Measurements from ENCODE around the gene ABR. TPM values are rescaled to one million over a fixed set of nuclear protein-coding genes. Genes with fewer than 3 reads are reported as not detected.

Gene ABR
- total RNA-seq, 1 experiment from 2014 or later, result 172 TPM

DNA sequence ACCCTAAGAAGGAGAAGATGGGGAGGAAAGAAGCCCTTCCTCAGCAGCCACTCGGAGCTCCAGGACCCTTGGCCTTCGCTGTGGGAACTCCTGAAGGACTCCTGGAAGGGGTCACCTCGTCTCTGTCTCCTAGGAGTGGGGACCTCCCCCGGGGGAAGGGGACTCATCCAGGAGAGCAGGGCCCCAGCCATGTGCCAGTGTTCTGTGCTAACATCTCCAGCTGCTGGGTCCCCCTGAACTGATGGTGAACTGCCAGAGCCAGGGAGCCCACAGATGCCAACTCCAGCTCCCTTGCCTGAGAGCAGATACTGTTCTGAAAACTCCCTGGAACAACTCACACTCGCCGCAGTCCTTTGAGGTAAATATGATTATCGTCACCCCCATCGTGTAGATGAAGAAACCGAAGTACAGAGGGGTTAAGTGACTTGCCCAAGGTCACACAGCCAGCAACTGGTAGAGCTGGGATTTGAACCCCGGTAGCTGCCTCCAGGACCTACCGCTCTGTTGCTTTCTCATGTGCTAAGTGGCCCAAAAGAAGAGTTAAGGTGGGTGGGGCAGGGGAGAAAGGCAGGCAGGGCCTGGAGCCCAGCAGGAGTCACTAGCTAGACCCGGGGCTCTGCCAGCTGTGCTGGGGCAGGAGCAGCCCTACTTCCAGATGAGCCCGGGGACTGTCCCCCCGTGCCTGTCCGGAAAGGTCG, 172.3 kb downstream of the ABR start:
- Histone ChIP-seq H3K27ac (ENCODE audit: low read length) (no peak overlapping the region), H3K9me3 (ENCODE audit: control insufficient read depth, insufficient read depth, low read depth, low read length) (no peaks in the 10 kb centered on the region), H3K27me3 (ENCODE audit: control insufficient read depth, insufficient read depth, low read length) (no peaks in the 10 kb centered on the region), H3K4me3 (ENCODE audit: low read depth in 2 of 2, low read length in 2 of 2) (no peak overlapping the region), H3K4me1 (ENCODE audit: control insufficient read depth, insufficient read depth, low read length) (peaks cover 28% of the 10 kb centered on the region), H3K36me3 (ENCODE audit: control insufficient read depth, insufficient read depth, low read length) (no peaks in the 10 kb centered on the region)
- in situ Hi-C loops (cut with HindIII; ENCODE audit: low pct_unique_long_range_greater_than_20kb, low sequenced_read_pairs) (no loop called here), intact Hi-C loops (cut with micrococcal nuclease; ENCODE audit: unreplicated experiment) (no loop called here)
- DNase-seq (ENCODE audit: low read depth, low spot score), result no peak
- BruUV-seq (replicated peaks), result no TSS peak
- TF ChIP-seq, protein P1, sequence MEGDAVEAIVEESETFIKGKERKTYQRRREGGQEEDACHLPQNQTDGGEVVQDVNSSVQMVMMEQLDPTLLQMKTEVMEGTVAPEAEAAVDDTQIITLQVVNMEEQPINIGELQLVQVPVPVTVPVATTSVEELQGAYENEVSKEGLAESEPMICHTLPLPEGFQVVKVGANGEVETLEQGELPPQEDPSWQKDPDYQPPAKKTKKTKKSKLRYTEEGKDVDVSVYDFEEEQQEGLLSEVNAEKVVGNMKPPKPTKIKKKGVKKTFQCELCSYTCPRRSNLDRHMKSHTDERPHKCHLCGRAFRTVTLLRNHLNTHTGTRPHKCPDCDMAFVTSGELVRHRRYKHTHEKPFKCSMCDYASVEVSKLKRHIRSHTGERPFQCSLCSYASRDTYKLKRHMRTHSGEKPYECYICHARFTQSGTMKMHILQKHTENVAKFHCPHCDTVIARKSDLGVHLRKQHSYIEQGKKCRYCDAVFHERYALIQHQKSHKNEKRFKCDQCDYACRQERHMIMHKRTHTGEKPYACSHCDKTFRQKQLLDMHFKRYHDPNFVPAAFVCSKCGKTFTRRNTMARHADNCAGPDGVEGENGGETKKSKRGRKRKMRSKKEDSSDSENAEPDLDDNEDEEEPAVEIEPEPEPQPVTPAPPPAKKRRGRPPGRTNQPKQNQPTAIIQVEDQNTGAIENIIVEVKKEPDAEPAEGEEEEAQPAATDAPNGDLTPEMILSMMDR (IDR thresholded peaks at IDR 0.05), result no peak
- TF ChIP-seq POLR2AphosphoS5 (IDR thresholded peaks at IDR 0.05; ENCODE audit: low read depth, low read length) (no peak), TCF7L2 (IDR thresholded peaks at IDR 0.05; ENCODE audit: low read depth, low read length) (no peak), SIN3A (IDR thresholded peaks at IDR 0.05; ENCODE audit: borderline replicate concordance, insufficient read depth, low read depth, low read length) (no peak)
- TF ChIP-seq, protein P2, sequence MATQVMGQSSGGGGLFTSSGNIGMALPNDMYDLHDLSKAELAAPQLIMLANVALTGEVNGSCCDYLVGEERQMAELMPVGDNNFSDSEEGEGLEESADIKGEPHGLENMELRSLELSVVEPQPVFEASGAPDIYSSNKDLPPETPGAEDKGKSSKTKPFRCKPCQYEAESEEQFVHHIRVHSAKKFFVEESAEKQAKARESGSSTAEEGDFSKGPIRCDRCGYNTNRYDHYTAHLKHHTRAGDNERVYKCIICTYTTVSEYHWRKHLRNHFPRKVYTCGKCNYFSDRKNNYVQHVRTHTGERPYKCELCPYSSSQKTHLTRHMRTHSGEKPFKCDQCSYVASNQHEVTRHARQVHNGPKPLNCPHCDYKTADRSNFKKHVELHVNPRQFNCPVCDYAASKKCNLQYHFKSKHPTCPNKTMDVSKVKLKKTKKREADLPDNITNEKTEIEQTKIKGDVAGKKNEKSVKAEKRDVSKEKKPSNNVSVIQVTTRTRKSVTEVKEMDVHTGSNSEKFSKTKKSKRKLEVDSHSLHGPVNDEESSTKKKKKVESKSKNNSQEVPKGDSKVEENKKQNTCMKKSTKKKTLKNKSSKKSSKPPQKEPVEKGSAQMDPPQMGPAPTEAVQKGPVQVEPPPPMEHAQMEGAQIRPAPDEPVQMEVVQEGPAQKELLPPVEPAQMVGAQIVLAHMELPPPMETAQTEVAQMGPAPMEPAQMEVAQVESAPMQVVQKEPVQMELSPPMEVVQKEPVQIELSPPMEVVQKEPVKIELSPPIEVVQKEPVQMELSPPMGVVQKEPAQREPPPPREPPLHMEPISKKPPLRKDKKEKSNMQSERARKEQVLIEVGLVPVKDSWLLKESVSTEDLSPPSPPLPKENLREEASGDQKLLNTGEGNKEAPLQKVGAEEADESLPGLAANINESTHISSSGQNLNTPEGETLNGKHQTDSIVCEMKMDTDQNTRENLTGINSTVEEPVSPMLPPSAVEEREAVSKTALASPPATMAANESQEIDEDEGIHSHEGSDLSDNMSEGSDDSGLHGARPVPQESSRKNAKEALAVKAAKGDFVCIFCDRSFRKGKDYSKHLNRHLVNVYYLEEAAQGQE (IDR thresholded peaks at IDR 0.05; ENCODE audit: insufficient read depth in 1 of 2, low read depth in 2 of 2, low read length in 1 of 2), result no peak
- ChIA-PET CTCF (no interaction called here), POLR2A (no interaction called here)
- ATAC-seq, result no peak

DNA sequence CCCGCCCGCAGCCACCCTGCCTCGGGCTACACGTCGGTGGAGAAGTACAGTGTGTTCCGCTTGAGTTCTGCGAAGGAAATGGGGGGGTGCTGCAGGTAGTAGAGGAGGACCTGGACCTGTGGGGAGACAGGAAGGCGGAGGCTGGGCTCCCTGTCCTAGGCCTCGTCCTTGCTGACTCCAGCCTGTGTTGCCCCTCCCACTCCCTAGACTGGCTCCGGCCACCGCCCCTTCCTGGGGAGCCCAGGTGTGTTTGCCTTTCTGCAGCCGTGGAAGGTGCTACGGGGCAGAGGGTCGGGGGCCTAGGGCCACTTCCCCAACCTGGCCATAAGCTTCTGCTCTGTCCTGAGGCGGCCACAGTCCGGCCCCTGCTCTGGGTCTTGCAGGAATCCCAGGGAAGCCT, 173.7 kb downstream of the ABR start:
- Histone ChIP-seq H3K4me3 (ENCODE audit: low read depth in 2 of 2, low read length in 2 of 2) (no peak overlapping the region), H3K27ac (ENCODE audit: low read length) (no peak overlapping the region), H3K27me3 (ENCODE audit: control insufficient read depth, insufficient read depth, low read length) (no peaks in the 10 kb centered on the region), H3K9me3 (ENCODE audit: control insufficient read depth, insufficient read depth, low read depth, low read length) (no peaks in the 10 kb centered on the region), H3K4me1 (ENCODE audit: control insufficient read depth, insufficient read depth, low read length) (peaks cover 41% of the 10 kb centered on the region), H3K36me3 (ENCODE audit: control insufficient read depth, insufficient read depth, low read length) (no peaks in the 10 kb centered on the region; the same call in 1 of the 2 replicates)
- no TSS peak for BruUV-seq (replicated peaks)
- DNase-seq (ENCODE audit: low read depth, low spot score), result no peak
- ChIA-PET CTCF (no interaction called here), POLR2A (no interaction called here)
- in situ Hi-C loops (cut with HindIII; ENCODE audit: low pct_unique_long_range_greater_than_20kb, low sequenced_read_pairs), result no loop called here
- no peak for TF ChIP-seq POLR2AphosphoS5 (IDR thresholded peaks at IDR 0.05; ENCODE audit: low read depth, low read length)
- TF ChIP-seq, protein P2 (IDR thresholded peaks at IDR 0.05; ENCODE audit: insufficient read depth in 1 of 2, low read depth in 2 of 2, low read length in 1 of 2), result no peak
- intact Hi-C loops (cut with micrococcal nuclease; ENCODE audit: unreplicated experiment), result no loop called here
- ATAC-seq, result no peak
